Renal pelvis (tissue), 4 donors: Measurements from ENCODE around the gene KCTD21. TPM values are rescaled to one million over a fixed set of nuclear protein-coding genes. Genes with fewer than 3 reads are reported as not detected.
A peak's percentile ranks its signal among the peaks of the same experiment; 100 is the strongest.

Source experiments
- DNase-seq: peaks from one replicate; pipeline ENCODE4 v3.0.0-alpha.2; 2013
- polyA plus RNA-seq, 3 donors: library from polyadenylated mRNA; unstranded; fragments of 120-200 nt; gene quantifications; one replicate each; pipeline ENCODE4 v1.2.1, GENCODE V29; 2013; ENCODE audit not compliant: insufficient read length in 3 of 3

Gene KCTD21
- polyA plus RNA-seq, 3 donors: 8.0 to 9.8 (median 9.3) TPM

- no peak for DNase-seq
Measured at GRCh38 chr11:78203184-78203583, 14.8 kb upstream of the KCTD21 start.

- DNase-seq: no peak
Measured at GRCh38 chr11:78202733-78203167, 14.3 kb upstream of the KCTD21 start.

- DNase-seq: no peak
Measured at GRCh38 chr11:78201096-78201818, 12.8 kb upstream of the KCTD21 start.

- no peak for DNase-seq
Measured at GRCh38 chr11:78200553-78200952, 12.1 kb upstream of the KCTD21 start.

- no peak for DNase-seq
Measured at GRCh38 chr11:78200061-78200460, 11.6 kb upstream of the KCTD21 start.

- DNase-seq: no peak
Measured at GRCh38 chr11:78199653-78200015, 11.2 kb upstream of the KCTD21 start.

GRCh38 chr11:78199015-78199652, 10.7 kb upstream of the KCTD21 start:
- no peak for DNase-seq

GRCh38 chr11:78197816-78198215, 9.4 kb upstream of the KCTD21 start:
- DNase-seq: no peak

- DNase-seq: no peak
Measured at GRCh38 chr11:78196661-78197091, 8.2 kb upstream of the KCTD21 start.

- DNase-seq: peak; percentile 38
Measured at GRCh38 chr11:78195917-78196560, 7.6 kb upstream of the KCTD21 start.

GRCh38 chr11:78194490-78194889, 6.1 kb upstream of the KCTD21 start:
- DNase-seq: no peak

- no peak for DNase-seq
Measured at GRCh38 chr11:78193806-78194205, 5.4 kb upstream of the KCTD21 start.

GRCh38 chr11:78192911-78193351, 4.5 kb upstream of the KCTD21 start:
- no peak for DNase-seq

GRCh38 chr11:78192223-78192719, 3.8 kb upstream of the KCTD21 start:
- DNase-seq: peak; percentile 37

GRCh38 chr11:78190871-78191538, 2.6 kb upstream of the KCTD21 start:
- no peak for DNase-seq

GRCh38 chr11:78190374-78190773, 1.9 kb upstream of the KCTD21 start:
- no peak for DNase-seq

- DNase-seq: no peak
Measured at GRCh38 chr11:78189851-78190250, 1.4 kb upstream of the KCTD21 start.

- no peak for DNase-seq
Measured at GRCh38 chr11:78189174-78189724, 823 bp upstream of the KCTD21 start.

- no peak for DNase-seq
Measured at GRCh38 chr11:78187366-78188285, 800 bp downstream of the KCTD21 start.

- no peak for DNase-seq
Measured at GRCh38 chr11:78181185-78181584, 7.2 kb downstream of the KCTD21 start.

- DNase-seq: no peak
Measured at GRCh38 chr11:78180751-78181150, 7.7 kb downstream of the KCTD21 start.
